Chondrocyte (in vitro differentiated cells): ENCODE data around the gene ITGA7. TPM values are rescaled to one million over a fixed set of nuclear protein-coding genes. Genes with fewer than 3 reads are reported as not detected.

ENCODE experiments used
- DNase-seq: peaks from one replicate; pipeline ENCODE4 v3.0.0; 2021; ENCODE audit warnings: mixed read lengths, low spot score
- H3K27ac Mint-ChIP-seq: one replicate; pipeline ENCODE4 v1.8.0; 2021; ENCODE audit warnings: mild to moderate bottlenecking, moderate library complexity, mixed read lengths; ENCODE audit not compliant: unreplicated experiment
- H3K27me3 Mint-ChIP-seq: 2 replicates; pipeline ENCODE4 v1.8.0; 2021; ENCODE audit warnings: low read depth, mixed read lengths
- H3K36me3 Mint-ChIP-seq: 2 replicates; pipeline ENCODE4 v1.8.0; 2021; ENCODE audit warnings: low read depth, mixed read lengths
- H3K4me1 Mint-ChIP-seq: 2 replicates; pipeline ENCODE4 v1.8.0; 2021; ENCODE audit warnings: low read depth, mild to moderate bottlenecking, mixed read lengths
- H3K4me3 Mint-ChIP-seq: one replicate; pipeline ENCODE4 v1.8.0; 2021; ENCODE audit warnings: mild to moderate bottlenecking, moderate library complexity, mixed read lengths; ENCODE audit not compliant: unreplicated experiment
- H3K9me3 Mint-ChIP-seq: 2 replicates; pipeline ENCODE4 v1.8.0; 2021; ENCODE audit warnings: low read depth, mixed read lengths
- total RNA-seq: library from RNA; stranded (reverse); gene quantifications from 3 replicates; pipeline ENCODE4 v1.2.1, GENCODE V29; 2021
- TF ChIP-seq, protein P1 (sequence below): fragments of 200-600 bp; sonication (generic); IDR thresholded peaks from 2 replicates; pipeline ENCODE4 v1.5.0; 2021; ENCODE audit warnings: antibody characterized with exemption, mild to moderate bottlenecking, moderate library complexity

ITGA7 gene
- total RNA-seq, 1 donor from 2014 or later, result 31.6 TPM

DNA sequence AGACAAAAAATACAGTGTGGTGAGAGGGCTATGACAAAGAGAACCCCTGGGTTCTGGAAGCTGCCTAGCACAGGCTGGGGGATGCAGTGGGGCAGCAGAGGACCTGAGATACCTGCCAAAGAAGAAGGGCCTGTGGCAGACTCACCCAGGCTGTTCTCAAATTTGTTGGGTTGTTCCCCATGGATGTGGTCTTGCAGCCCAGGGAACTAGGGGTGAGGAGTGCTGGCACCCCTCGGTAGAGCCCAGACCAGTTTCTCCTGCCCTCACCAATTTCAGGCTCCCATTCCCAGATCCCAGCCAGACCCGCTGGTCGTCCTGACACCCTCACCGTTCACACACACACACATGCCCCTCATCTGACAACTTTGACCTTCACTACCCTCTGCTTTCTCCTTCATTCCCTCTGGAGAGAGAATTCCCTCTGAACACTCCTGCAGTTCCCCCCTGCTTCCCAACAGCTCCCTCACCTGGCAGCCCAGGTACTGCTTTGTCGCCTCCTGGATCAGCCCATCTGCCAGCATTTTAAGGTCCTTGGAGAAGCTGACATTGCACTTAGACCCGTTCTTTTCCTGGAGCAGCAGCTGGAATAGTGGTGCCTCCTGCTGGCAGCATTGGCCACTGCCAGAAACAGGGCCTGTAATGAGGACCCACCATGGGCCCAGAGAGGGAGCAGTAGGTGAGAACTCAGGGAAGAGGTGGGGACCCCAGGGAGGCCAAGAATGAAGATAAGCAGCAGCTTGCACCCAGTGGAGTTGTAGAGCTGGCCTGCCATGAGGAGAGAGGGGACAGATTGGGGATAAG is 29.3 kb upstream of the ITGA7 start:
- no peaks in the 10 kb centered on the region for H3K36me3 Mint-ChIP-seq
- H3K4me1 Mint-ChIP-seq, result peaks cover 16% of the 10 kb centered on the region
- DNase-seq, result no peak
- H3K27me3 Mint-ChIP-seq, result no peaks in the 10 kb centered on the region
- no peak overlapping the region for H3K4me3 Mint-ChIP-seq
- TF ChIP-seq, protein P1, sequence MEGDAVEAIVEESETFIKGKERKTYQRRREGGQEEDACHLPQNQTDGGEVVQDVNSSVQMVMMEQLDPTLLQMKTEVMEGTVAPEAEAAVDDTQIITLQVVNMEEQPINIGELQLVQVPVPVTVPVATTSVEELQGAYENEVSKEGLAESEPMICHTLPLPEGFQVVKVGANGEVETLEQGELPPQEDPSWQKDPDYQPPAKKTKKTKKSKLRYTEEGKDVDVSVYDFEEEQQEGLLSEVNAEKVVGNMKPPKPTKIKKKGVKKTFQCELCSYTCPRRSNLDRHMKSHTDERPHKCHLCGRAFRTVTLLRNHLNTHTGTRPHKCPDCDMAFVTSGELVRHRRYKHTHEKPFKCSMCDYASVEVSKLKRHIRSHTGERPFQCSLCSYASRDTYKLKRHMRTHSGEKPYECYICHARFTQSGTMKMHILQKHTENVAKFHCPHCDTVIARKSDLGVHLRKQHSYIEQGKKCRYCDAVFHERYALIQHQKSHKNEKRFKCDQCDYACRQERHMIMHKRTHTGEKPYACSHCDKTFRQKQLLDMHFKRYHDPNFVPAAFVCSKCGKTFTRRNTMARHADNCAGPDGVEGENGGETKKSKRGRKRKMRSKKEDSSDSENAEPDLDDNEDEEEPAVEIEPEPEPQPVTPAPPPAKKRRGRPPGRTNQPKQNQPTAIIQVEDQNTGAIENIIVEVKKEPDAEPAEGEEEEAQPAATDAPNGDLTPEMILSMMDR, result peak; percentile 79
- no peaks in the 10 kb centered on the region for H3K9me3 Mint-ChIP-seq
- H3K27ac Mint-ChIP-seq, result peak overlapping the region; percentile 69

DNA sequence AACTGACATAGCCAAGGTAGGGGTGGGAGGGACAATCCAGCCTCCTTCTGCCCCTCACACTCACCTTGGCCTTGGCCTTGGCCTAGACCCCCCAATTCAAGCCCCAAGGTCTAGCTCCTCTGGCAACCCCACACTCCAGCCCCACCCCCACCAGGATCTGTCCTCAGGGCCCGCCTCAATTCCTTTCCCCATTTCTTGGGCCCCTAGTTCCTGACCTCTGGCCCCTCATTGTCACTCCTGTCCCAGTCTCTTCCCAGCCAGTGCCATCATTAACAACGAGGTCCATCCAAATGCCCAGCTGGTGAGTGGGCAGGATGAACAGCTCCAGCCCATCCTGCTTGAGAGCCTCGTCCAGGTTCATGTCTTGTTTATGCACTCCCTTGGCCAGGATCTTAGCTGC is 28.4 kb upstream of the ITGA7 start:
- Mint-ChIP-seq H3K27ac (no peak overlapping the region), H3K36me3 (no peaks in the 10 kb centered on the region), H3K9me3 (no peaks in the 10 kb centered on the region), H3K4me1 (peaks cover 16% of the 10 kb centered on the region), H3K4me3 (no peak overlapping the region), H3K27me3 (no peaks in the 10 kb centered on the region)
- TF ChIP-seq, protein P1, result no peak
- no peak for DNase-seq

DNA sequence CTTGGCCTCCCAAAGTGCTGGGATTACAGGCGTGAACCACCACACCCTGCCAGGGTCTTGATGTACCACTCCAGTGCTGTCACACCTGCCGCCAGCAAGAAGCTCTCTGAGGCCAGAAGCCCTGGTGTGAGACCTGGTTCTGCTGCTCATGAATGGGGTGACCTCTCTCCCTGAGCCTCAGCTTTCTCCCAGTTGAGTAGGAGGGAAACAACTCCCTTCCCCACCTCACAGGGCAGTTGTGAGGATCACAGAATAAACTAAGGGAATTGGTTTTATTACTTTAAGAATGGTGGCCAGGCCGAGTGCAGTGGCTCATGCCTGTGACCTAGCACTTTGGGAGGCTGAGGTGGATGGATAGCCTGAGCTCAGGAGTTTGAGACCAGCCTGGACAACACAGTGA is 26.9 kb upstream of the ITGA7 start:
- TF ChIP-seq, protein P1, result no peak
- no peaks in the 10 kb centered on the region for H3K36me3 Mint-ChIP-seq
- H3K27ac Mint-ChIP-seq, result no peak overlapping the region
- no peaks in the 10 kb centered on the region for H3K27me3 Mint-ChIP-seq
- H3K4me1 Mint-ChIP-seq, result peaks cover 29% of the 10 kb centered on the region
- no peak for DNase-seq
- H3K9me3 Mint-ChIP-seq, result no peaks in the 10 kb centered on the region
- no peak overlapping the region for H3K4me3 Mint-ChIP-seq

DNA sequence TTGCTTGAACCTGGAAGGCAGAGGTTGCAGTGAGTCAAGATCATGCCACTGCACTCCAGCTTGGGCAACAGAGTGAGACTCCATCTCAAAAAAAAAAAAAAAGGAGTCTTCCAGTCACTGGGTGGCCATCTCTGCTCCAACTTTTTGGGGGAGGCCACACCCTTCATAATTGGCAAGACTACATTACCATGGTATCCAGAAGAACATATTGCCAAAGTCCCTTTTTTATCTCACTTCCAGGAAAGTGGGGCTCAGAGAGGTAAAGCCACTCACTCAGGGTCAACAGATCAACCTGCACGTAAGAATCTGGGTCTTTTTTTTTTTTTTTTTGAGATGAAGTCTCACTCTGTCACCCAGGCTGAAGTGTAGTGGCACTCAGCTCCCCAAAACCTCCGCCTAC is 26.2 kb upstream of the ITGA7 start:
- DNase-seq, result no peak
- H3K36me3 Mint-ChIP-seq, result no peaks in the 10 kb centered on the region
- TF ChIP-seq, protein P1, result no peak
- H3K9me3 Mint-ChIP-seq, result no peaks in the 10 kb centered on the region
- no peaks in the 10 kb centered on the region for H3K27me3 Mint-ChIP-seq
- peaks cover 30% of the 10 kb centered on the region for H3K4me1 Mint-ChIP-seq
- H3K4me3 Mint-ChIP-seq, result no peak overlapping the region
- no peak overlapping the region for H3K27ac Mint-ChIP-seq

DNA sequence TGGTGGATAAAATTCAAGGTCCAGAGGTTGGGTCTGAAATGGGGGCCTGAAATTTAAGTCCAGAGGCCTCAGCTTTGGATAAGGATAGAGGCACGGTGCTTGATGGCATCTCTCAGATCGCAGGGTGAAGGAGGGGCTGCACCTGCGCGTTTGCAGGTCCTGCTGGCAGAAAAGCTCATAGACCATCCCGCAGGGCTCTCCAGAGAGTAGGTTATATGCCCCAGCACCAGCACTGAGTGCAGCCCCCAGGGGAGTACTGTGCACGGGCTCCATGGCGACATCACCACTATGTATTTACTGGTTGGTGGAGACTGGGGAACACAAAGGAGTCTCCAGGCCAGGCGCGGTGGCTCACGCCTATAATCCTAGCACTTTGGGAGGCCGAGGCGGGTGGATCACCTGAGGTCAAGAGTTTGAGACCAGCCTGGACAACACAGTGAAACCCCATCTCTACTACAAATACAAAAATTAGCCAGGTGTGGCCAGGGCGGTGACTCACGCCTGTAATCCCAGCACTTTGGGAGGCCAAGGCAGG is 25.4 kb upstream of the ITGA7 start:
- Mint-ChIP-seq H3K36me3 (no peaks in the 10 kb centered on the region), H3K4me1 (peaks cover 27% of the 10 kb centered on the region), H3K9me3 (no peaks in the 10 kb centered on the region), H3K27ac (peak overlapping the region; percentile 32), H3K4me3 (no peak overlapping the region), H3K27me3 (no peaks in the 10 kb centered on the region)
- TF ChIP-seq, protein P1, result no peak
- DNase-seq, result no peak
